DND-41 (cell line): ENCODE results near the gene NRF1.

Experiments used
- ATAC-seq: fragments of 200-7000 bp; cut with Tn5 transposase; 3 replicates; pipeline ENCODE4 v1.9.1; 2021; ENCODE audit warnings: low read depth; ENCODE audit not compliant: insufficient read depth
- DNase-seq: peaks from one replicate; pipeline ENCODE4 v3.0.0-alpha.2; 2020
- H2AFZ ChIP-seq: 2 replicates; pipeline ENCODE4 v1.6.0; 2012; ENCODE audit warnings: low read depth, low read length
- H3K27ac ChIP-seq: 2 replicates; pipeline ENCODE4 v1.5.1; 2012; ENCODE audit warnings: low read length, inconsistent platforms
- H3K27me3 ChIP-seq: fragments of 200-600 bp; sonication (generic); 2 replicates; pipeline ENCODE4 v1.6.0; 2012; ENCODE audit warnings: low read length, mild to moderate bottlenecking, inconsistent platforms; ENCODE audit not compliant: insufficient read depth, poor library complexity
- H3K36me3 ChIP-seq: 2 replicates; pipeline ENCODE4 v1.5.1; 2012; ENCODE audit warnings: low read length, inconsistent platforms; ENCODE audit not compliant: insufficient read depth
- H3K4me1 ChIP-seq: 2 replicates; pipeline ENCODE4 v1.5.1; 2012; ENCODE audit warnings: mild to moderate bottlenecking, low read length; ENCODE audit not compliant: insufficient read depth
- H3K4me2 ChIP-seq: 2 replicates; pipeline ENCODE4 v1.6.0; 2012; ENCODE audit warnings: mild to moderate bottlenecking, moderate library complexity, low read length, inconsistent platforms; ENCODE audit not compliant: insufficient read depth
- H3K4me3 ChIP-seq, 2 experiments: fragments of 200-600 bp in 1 of 2; shearing (Covaris generic) in 1 of 2; 2 replicates each; pipeline ENCODE4 v1.5.1; 2012 to 2016; ENCODE audit warnings: inconsistent platforms in 2 of 2, low read length in 2 of 2, mild to moderate bottlenecking in 2 of 2, low read depth in 1 of 2, moderate library complexity in 1 of 2
- H3K79me2 ChIP-seq: 2 replicates; pipeline ENCODE4 v1.6.0; 2012; ENCODE audit warnings: low read length, inconsistent platforms; ENCODE audit not compliant: insufficient read depth
- H3K9ac ChIP-seq: 2 replicates; pipeline ENCODE4 v1.6.0; 2012; ENCODE audit warnings: low read depth, mild to moderate bottlenecking, inconsistent platforms, low read length, moderate library complexity
- H3K9me3 ChIP-seq: 2 replicates; pipeline ENCODE4 v1.5.1; 2012; ENCODE audit warnings: low read length, moderate library complexity, mild to moderate bottlenecking, inconsistent platforms; ENCODE audit not compliant: insufficient read depth, severe bottlenecking
- H4K20me1 ChIP-seq: 2 replicates; pipeline ENCODE4 v1.6.0; 2012; ENCODE audit warnings: low read length; ENCODE audit not compliant: insufficient read depth
- EZH2 ChIP-seq: IDR thresholded peaks from 3 replicates; pipeline ENCODE4 v1.6.1; 2012; ENCODE audit warnings: borderline replicate concordance, low read depth, mild to moderate bottlenecking, moderate library complexity, low read length, inconsistent platforms; ENCODE audit not compliant: severe bottlenecking
- TF ChIP-seq, protein P1 (sequence below): IDR thresholded peaks from 2 replicates; pipeline ENCODE4 v1.5.1; 2012; ENCODE audit warnings: borderline replicate concordance, low read length, moderate library complexity, mild to moderate bottlenecking; ENCODE audit not compliant: poor library complexity, severe bottlenecking; ENCODE audit errors: extremely low read depth

The NRF1 gene

DNA sequence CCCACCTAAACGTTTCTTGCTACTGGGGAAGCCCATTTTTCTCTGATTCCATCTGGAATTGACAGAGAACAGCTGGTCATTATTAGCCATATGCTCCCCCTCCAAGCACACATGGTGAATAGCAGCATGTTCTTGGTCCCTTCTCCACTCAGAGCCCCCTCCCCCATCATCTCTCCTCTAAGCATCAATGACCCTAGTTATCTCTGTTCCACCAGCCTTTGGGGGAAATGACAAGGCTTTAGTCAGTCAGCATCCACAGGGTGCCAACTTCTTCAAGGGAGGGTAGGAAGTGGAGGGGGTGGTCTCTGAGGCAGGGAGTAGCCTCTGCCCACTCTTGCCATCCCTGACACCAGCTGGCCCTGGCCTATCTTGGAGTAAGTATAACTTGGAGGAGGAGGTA lies 178.1 kb downstream of the NRF1 start:
- Histone ChIP-seq H3K27ac (no peak overlapping the region), H3K27me3 (no peaks in the 10 kb centered on the region), H3K4me3 (no peak overlapping the region), H3K4me2 (no peak overlapping the region), H3K36me3 (no peaks in the 10 kb centered on the region), H2AFZ (no peak overlapping the region), H3K79me2 (no peaks in the 10 kb centered on the region), H3K9me3 (no peaks in the 10 kb centered on the region), H3K4me1 (no peaks in the 10 kb centered on the region), H4K20me1 (no peaks in the 10 kb centered on the region), H3K9ac (no peak overlapping the region)
- DNase-seq (no peak), ATAC-seq (no peak)
- TF ChIP-seq EZH2 = no peak
- TF ChIP-seq, protein P1, sequence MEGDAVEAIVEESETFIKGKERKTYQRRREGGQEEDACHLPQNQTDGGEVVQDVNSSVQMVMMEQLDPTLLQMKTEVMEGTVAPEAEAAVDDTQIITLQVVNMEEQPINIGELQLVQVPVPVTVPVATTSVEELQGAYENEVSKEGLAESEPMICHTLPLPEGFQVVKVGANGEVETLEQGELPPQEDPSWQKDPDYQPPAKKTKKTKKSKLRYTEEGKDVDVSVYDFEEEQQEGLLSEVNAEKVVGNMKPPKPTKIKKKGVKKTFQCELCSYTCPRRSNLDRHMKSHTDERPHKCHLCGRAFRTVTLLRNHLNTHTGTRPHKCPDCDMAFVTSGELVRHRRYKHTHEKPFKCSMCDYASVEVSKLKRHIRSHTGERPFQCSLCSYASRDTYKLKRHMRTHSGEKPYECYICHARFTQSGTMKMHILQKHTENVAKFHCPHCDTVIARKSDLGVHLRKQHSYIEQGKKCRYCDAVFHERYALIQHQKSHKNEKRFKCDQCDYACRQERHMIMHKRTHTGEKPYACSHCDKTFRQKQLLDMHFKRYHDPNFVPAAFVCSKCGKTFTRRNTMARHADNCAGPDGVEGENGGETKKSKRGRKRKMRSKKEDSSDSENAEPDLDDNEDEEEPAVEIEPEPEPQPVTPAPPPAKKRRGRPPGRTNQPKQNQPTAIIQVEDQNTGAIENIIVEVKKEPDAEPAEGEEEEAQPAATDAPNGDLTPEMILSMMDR = no peak

DNA sequence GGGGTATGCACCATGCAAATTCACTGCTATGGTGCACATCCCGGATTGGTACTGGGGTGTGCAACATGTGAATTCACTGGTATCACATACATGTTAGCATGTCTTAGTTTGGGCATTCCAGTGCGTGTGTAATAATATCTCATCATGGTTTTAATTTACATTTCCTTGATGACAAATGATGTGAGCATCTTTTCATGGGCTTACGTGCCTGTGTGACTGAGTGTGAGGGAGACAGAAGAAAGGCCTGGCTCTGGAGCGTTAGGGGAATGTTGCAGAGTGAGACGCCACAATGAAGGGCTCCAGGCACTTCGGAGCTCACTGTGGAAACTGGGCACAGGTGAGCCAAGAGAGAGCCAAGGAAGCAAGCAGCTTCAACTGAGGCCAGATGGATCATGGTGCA lies 178.6 kb downstream of the NRF1 start:
- Histone ChIP-seq H3K27me3 (no peaks in the 10 kb centered on the region), H3K27ac (no peak overlapping the region), H3K36me3 (no peaks in the 10 kb centered on the region), H3K4me1 (no peaks in the 10 kb centered on the region), H4K20me1 (no peaks in the 10 kb centered on the region), H3K4me3 (no peak overlapping the region), H3K9me3 (no peaks in the 10 kb centered on the region), H3K4me2 (no peak overlapping the region), H3K9ac (no peak overlapping the region), H2AFZ (no peak overlapping the region), H3K79me2 (no peaks in the 10 kb centered on the region)
- no peak for DNase-seq
- TF ChIP-seq, protein P1 = no peak
- ATAC-seq = no peak

- no peak overlapping the region for H3K4me3 ChIP-seq
Observed at GRCh38 chr7:129792721-129793120, 181.2 kb downstream of the NRF1 start.

More at GRCh38 chr7:129792721-129793120, 181.2 kb downstream of the NRF1 start:
- DNase-seq (no peak), ATAC-seq (no peak)
- Histone ChIP-seq H3K79me2 (no peaks in the 10 kb centered on the region), H4K20me1 (no peaks in the 10 kb centered on the region), H3K9ac (no peak overlapping the region), H3K27me3 (no peaks in the 10 kb centered on the region), H3K4me1 (no peaks in the 10 kb centered on the region), H3K4me2 (no peak overlapping the region), H3K27ac (no peak overlapping the region), H3K9me3 (no peaks in the 10 kb centered on the region), H3K36me3 (no peaks in the 10 kb centered on the region), H2AFZ (no peak overlapping the region)
- TF ChIP-seq, protein P1 = no peak
- no peak for TF ChIP-seq EZH2
